Activated CD8-positive, alpha-beta memory T cell treated with anti-CD3 and anti-CD28 coated beads for 1 hour (primary cell): ENCODE results near the gene COL4A4.

Experiments
- DNase-seq, 2 donors: peaks; one replicate each; pipeline ENCODE4 v3.0.0-alpha.2; 2020; ENCODE audit warnings: low read depth in 1 of 2; ENCODE audit errors: extremely low read depth in 1 of 2

Gene COL4A4

GRCh38 chr2:226991663-226992062 lies 172.3 kb downstream of the COL4A4 start:
- DNase-seq, result no peak

GRCh38 chr2:226985583-226985946 lies 178.4 kb downstream of the COL4A4 start:
- DNase-seq, result no peak

- no peak for DNase-seq
Observed at GRCh38 chr2:226984750-226985582, 179.0 kb downstream of the COL4A4 start.

- no peak for DNase-seq
Observed at GRCh38 chr2:226983895-226984749, 179.9 kb downstream of the COL4A4 start.

- DNase-seq, result no peak
Observed at GRCh38 chr2:226981791-226982326, 182.1 kb downstream of the COL4A4 start.

- DNase-seq, result no peak
Observed at GRCh38 chr2:226979004-226979403, 185.0 kb downstream of the COL4A4 start.

GRCh38 chr2:226978300-226978699 lies 185.7 kb downstream of the COL4A4 start:
- no peak for DNase-seq

- no peak for DNase-seq
Observed at GRCh38 chr2:226977775-226978190, 186.2 kb downstream of the COL4A4 start.

- no peak for DNase-seq
Observed at GRCh38 chr2:226973816-226974215, 190.2 kb downstream of the COL4A4 start.

- DNase-seq, result no peak
Observed at GRCh38 chr2:226971770-226972169, 192.2 kb downstream of the COL4A4 start.

GRCh38 chr2:226971084-226971483 lies 192.9 kb downstream of the COL4A4 start:
- no peak for DNase-seq

- DNase-seq, result no peak
Observed at GRCh38 chr2:226970362-226970761, 193.6 kb downstream of the COL4A4 start.

GRCh38 chr2:226969417-226970080 lies 194.5 kb downstream of the COL4A4 start:
- no peak for DNase-seq

- no peak for DNase-seq
Observed at GRCh38 chr2:226965376-226965775, 198.6 kb downstream of the COL4A4 start.

GRCh38 chr2:226963528-226963927 lies 200.5 kb downstream of the COL4A4 start:
- no peak for DNase-seq

GRCh38 chr2:226962176-226962773 lies 201.7 kb downstream of the COL4A4 start:
- DNase-seq, result no peak

GRCh38 chr2:226959418-226959817 lies 204.6 kb downstream of the COL4A4 start:
- DNase-seq, result no peak

- DNase-seq, result no peak
Observed at GRCh38 chr2:226956659-226957058, 207.3 kb downstream of the COL4A4 start.

- DNase-seq, result no peak
Observed at GRCh38 chr2:226953826-226954225, 210.2 kb downstream of the COL4A4 start.

GRCh38 chr2:226953206-226953605 lies 210.8 kb downstream of the COL4A4 start:
- no peak for DNase-seq
